Measurements from ENCODE around the gene SIT1. TPM values are rescaled to one million over a fixed set of nuclear protein-coding genes. Genes with fewer than 3 reads are reported as not detected.

The SIT1 gene
- total RNA-seq, 1 experiment from 2014 or later: not detected

DNA sequence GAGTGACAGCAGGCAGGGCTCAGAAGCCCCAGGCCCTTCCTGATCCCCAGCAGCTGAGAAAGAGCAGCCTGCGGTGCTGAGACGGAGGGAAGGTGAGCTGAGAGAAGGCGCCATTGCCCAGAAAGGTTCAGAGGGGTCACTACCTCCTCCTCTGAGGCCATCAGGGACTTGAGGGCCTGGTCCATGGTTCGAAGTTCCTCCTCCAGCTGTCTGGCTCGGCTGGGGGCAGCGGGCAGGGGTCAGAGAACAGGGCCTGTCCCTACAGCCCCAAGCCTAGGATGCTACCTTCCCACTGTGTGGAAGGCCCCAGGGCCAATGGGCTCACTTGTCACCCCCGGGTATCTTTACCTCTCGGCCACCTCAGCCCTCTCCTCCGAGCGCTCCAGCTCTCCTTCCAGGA, 34.2 kb upstream of the SIT1 start:
- no peak for DNase-seq (ENCODE audit: low spot score)
- in situ Hi-C loops (cut with HindIII; ENCODE audit: low sequenced_read_pairs): no loop called here

GRCh38 chr9:35683323-35683722, 32.6 kb upstream of the SIT1 start:
- in situ Hi-C loops (cut with HindIII; ENCODE audit: low sequenced_read_pairs): no loop called here
- DNase-seq (ENCODE audit: low spot score): no peak

DNA sequence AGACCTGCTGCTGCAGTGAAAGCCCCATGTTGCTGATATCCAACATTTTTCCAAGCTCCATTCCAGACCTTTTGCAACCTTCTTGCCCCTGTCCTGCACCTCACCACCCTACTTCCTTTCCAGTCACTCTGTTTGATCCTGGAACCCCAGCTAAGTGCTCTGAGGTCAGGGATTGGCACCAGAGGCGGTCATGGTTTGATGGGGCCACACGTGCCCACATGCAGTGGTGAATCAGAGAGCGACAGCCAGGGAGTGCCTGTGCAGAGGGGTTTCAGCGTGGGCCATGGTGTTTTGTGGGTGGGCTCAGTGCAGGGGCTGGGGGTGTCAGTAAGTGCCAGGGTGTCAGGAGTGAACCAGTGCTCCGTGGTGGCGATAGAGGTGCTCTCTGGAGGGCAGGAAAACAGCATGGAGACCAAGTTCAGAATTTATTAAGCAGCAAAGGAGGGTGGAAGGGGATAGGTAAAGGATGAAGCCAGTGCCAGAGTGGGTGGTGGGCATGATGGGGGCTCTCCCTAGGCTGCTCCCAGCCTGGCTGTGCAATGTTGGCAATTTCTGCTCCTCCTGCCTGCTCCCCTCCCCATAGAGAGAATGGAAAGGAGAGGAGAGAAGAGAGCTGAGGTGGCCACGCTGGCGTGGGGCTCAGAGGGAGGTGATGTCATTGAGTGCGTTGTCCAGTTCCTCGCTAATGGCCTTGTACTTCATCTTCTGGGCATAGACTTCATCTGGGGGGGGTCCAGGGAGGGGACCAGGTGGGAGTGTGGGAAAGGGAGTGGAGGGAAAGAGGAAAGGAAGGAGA, 32.0 kb upstream of the SIT1 start:
- DNase-seq (ENCODE audit: low spot score): no peak
- in situ Hi-C loops (cut with HindIII; ENCODE audit: low sequenced_read_pairs): no loop called here

- in situ Hi-C loops (cut with HindIII; ENCODE audit: low sequenced_read_pairs): no loop called here
Observed at GRCh38 chr9:35682051-35682450, 31.3 kb upstream of the SIT1 start.

DNA sequence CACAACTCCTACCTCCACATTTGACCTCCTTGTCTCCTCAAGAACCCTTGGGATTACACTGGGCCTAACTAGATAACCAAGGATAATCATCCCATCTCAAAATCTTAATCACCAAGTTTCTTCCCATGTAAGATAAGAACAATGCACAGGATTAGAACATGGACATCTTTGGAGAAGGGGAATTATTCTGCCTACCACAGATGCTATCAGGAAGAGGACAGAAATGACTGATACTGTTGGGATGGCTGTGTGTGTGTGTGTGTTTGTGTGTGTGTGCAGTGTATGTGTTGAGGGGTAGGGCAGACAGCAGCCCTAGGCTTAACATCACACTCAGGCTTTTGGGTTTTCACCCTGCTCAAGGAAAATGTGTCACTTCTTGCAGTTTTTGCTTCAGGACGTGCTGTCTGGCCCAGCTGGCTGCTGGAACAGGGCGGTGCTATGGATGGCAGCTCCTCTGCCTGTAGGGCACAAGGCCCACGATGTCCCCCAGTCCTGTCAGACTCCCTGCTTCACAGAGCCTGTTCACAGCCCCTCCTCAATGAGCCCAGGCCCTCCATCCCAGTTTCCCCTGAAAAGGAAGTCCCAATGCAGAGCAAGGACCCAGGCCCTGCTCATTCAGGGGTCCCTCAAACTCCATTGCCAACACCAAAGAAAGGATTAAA, 30.7 kb upstream of the SIT1 start:
- no peak for DNase-seq (ENCODE audit: low spot score)
- in situ Hi-C loops (cut with HindIII; ENCODE audit: low sequenced_read_pairs): no loop called here

More at GRCh38 chr9:35682051-35682450, 31.3 kb upstream of the SIT1 start:
- no peak for DNase-seq (ENCODE audit: low spot score)

- in situ Hi-C loops (cut with HindIII; ENCODE audit: low sequenced_read_pairs): no loop called here
Observed at GRCh38 chr9:35680331-35681105, 29.8 kb upstream of the SIT1 start.

DNA sequence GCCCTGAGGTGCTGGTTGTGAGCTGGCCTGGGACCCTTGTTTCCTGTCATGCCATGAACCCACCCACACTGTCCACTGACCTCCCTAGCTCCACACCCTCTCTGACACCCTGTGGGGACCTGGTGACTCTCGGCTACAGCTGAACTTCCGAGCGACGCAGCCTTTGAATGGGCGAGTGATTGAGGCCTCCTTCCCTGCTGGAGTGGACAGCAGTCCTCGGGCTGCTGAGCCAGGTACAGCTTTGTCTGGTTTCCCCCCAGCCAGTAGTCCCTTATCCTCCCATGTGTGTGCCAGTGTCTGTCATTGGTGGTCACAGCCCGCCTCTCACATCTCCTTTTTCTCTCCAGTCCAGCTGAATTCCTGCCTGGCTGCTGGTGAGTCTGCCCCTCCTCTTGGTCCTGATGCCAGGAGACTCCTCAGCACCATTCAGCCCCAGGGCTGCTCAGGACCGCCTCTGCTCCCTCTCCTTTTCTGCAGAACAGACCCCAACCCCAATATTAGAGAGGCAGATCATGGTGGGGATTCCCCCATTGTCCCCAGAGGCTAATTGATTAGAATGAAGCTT, 29.1 kb upstream of the SIT1 start:
- in situ Hi-C loops (cut with HindIII; ENCODE audit: low sequenced_read_pairs): no loop called here
- DNase-seq (ENCODE audit: low spot score): no peak

More at GRCh38 chr9:35680331-35681105, 29.8 kb upstream of the SIT1 start:
- peak; percentile 81 for DNase-seq (ENCODE audit: low spot score)

GRCh38 chr9:35679091-35679490, 28.4 kb upstream of the SIT1 start:
- in situ Hi-C loops (cut with HindIII; ENCODE audit: low sequenced_read_pairs): no loop called here
- no peak for DNase-seq (ENCODE audit: low spot score)

DNA sequence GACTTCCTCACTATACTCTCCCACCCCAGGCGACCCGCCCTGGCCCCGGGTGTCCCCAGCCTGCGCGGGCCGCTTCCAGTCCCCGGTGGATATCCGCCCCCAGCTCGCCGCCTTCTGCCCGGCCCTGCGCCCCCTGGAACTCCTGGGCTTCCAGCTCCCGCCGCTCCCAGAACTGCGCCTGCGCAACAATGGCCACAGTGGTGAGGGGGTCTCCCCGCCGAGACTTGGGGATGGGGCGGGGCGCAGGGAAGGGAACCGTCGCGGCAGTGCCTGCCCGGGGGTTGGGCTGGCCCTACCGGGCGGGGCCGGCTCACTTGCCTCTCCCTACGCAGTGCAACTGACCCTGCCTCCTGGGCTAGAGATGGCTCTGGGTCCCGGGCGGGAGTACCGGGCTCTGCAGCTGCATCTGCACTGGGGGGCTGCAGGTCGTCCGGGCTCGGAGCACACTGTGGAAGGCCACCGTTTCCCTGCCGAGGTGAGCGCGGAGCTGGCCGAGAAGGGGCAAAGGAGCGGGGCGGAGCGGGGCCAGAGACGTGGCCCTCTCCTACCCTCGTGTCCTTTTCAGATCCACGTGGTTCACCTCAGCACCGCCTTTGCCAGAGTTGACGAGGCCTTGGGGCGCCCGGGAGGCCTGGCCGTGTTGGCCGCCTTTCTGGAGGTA, 25.1 kb upstream of the SIT1 start:
- in situ Hi-C loops (cut with HindIII; ENCODE audit: low sequenced_read_pairs): no loop called here
- DNase-seq (ENCODE audit: low spot score): no peak

DNA sequence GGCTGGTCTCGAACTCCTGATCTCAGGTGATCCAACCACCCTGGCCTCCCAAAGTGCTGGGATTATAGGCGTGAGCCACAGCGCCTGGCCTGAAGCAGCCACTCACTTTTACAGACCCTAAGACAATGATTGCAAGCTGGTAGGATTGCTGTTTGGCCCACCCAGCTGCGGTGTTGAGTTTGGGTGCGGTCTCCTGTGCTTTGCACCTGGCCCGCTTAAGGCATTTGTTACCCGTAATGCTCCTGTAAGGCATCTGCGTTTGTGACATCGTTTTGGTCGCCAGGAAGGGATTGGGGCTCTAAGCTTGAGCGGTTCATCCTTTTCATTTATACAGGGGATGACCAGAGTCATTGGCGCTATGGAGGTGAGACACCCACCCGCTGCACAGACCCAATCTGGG, 24.5 kb upstream of the SIT1 start:
- DNase-seq (ENCODE audit: low spot score): no peak
- in situ Hi-C loops (cut with HindIII; ENCODE audit: low sequenced_read_pairs): no loop called here

DNA sequence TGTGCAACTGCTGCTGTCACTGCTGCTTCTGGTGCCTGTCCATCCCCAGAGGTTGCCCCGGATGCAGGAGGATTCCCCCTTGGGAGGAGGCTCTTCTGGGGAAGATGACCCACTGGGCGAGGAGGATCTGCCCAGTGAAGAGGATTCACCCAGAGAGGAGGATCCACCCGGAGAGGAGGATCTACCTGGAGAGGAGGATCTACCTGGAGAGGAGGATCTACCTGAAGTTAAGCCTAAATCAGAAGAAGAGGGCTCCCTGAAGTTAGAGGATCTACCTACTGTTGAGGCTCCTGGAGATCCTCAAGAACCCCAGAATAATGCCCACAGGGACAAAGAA, 23.3 kb upstream of the SIT1 start:
- in situ Hi-C loops (cut with HindIII; ENCODE audit: low sequenced_read_pairs): no loop called here
- no peak for DNase-seq (ENCODE audit: low spot score)

DNA sequence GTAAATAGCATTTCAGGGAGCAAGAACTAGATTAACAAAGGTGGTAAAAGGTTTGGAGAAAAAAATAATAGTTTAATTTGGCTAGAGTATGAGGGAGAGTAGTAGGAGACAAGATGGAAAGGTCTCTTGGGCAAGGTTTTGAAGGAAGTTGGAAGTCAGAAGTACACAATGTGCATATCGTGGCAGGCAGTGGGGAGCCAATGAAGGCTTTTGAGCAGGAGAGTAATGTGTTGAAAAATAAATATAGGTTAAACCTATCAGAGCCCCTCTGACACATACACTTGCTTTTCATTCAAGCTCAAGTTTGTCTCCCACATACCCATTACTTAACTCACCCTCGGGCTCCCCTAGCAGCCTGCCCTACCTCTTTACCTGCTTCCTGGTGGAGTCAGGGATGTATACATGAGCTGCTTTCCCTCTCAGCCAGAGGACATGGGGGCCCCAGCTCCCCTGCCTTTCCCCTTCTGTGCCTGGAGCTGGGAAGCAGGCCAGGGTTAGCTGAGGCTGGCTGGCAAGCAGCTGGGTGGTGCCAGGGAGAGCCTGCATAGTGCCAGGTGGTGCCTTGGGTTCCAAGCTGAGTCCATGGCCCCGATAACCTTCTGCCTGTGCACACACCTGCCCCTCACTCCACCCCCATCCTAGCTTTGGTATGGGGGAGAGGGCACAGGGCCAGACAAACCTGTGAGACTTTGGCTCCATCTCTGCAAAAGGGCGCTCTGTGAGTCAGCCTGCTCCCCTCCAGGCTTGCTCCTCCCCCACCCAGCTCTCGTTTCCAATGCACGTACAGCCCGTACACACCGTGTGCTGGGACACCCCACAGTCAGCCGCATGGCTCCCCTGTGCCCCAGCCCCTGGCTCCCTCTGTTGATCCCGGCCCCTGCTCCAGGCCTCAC, 22.6 kb upstream of the SIT1 start, which contains the start of gene CA9:
CA9 (plus strand) TSS at position 797 of the 893 bp plus-strand sequence; CDS start at position 829, 32 bp downstream.
- DNase-seq (ENCODE audit: low spot score): peak; percentile 97
- in situ Hi-C loops (cut with HindIII; ENCODE audit: low sequenced_read_pairs): no loop called here

DNA sequence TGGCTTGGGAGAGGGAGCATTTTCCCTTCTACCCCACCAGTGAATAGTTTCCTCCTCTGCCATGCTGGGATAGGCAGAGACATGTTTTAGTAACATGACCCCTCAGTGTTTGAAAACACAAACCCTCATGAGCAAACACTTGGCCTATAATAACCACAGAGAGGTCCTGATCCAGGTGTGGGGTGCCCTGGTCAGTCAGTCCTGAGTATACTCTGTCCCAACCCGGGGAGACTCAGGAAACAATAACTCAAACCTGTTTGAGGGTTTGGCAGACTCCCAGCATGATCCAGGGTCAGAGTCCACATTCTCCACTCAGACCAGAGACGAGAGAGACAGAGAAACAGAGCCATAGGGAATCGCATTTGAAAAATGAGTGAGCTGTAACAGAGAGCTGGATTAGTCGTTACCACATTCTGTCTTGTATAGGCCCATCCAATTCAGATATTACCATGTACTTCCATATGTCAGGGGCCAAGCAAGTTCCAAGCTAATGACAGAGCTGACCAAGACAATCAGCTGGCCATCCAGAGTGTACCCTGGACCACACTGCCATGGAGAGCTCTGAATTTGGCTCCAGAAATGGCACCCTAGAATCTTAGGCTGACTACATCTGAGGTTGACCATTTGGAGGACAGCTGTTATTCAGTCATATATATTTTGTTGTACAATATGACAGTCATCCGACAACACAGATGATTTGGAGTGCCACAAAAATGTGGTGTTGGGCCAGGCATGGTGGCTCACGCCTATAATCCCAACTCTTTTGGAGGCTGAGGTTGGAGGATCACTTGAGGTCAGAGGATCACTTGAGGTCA, 18.8 kb upstream of the SIT1 start:
- DNase-seq (ENCODE audit: low spot score): no peak
- in situ Hi-C loops (cut with HindIII; ENCODE audit: low sequenced_read_pairs): no loop called here

DNA sequence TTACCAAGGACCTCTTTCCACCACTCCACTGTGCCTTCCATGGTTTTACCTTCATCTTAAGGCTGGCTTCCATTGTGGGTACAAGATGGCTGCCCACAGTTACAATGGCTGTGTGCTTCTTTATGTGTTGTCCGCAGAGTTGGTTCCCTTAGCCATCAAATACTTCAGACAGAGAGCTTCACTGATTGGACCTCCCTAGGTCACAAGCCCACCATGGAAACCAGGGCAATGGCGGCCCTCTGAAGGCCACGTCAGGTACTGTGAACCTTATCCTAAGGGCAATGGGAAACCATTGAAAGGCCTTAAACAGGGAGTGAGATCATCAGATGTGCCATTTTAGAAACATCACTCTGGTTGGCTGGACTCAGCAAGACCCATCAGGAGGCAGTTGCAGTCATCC, 17.2 kb upstream of the SIT1 start:
- DNase-seq (ENCODE audit: low spot score): no peak
- in situ Hi-C loops (cut with HindIII; ENCODE audit: low sequenced_read_pairs): no loop called here

- in situ Hi-C loops (cut with HindIII; ENCODE audit: low sequenced_read_pairs): no loop called here
- no peak for DNase-seq (ENCODE audit: low spot score)
Observed at GRCh38 chr9:35666549-35666948, 15.8 kb upstream of the SIT1 start.

DNA sequence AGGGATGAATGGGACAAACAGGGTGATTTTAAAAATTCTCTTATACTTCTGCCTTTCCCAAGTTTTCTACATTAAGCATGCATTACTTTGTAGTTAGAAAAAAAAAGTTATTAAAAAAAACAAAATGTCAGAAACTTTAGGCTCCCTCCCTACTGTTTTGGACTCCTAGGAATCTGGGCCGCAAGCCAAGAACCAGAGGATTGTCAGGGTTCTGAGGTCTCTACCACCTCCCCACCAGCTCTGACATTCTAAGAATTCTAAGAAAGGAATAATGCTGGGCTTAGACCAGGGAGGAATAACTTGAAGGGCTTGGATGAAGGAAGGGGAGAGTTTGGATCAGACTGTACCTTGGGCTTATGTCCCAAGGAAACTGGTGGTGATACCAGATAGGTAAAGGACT, 15.3 kb upstream of the SIT1 start:
- no peak for DNase-seq (ENCODE audit: low spot score)
- in situ Hi-C loops (cut with HindIII; ENCODE audit: low sequenced_read_pairs): no loop called here

DNA sequence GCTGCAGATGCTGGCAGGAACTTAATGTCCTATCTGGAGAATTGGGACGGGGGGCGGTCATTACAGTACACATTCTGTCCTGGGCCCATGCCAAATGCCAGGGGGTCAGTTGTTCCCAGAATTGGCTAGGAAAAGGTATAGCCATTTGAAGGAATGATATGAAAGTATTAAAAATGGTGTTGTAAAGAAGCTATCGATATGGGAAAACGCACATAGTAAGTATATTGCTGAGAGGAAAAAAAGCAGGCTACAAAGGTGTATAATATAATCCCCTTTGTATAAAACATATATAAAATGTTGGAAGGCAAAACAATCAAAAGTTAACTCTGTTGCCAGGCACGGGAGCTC, 14.7 kb upstream of the SIT1 start:
- in situ Hi-C loops (cut with HindIII; ENCODE audit: low sequenced_read_pairs): no loop called here
- DNase-seq (ENCODE audit: low spot score): no peak

All from G401 (cell line).